T-helper 2 cell (primary cell): ENCODE data around the gene HIPK2.
A peak's percentile ranks its signal among the peaks of the same experiment; 100 is the strongest.

Experiments used
- DNase-seq, 5 experiments: peaks; one replicate each; pipeline versions ENCODE4 v3.0.0 to v3.0.0-alpha.2; 2012 to 2022

The HIPK2 gene

DNA sequence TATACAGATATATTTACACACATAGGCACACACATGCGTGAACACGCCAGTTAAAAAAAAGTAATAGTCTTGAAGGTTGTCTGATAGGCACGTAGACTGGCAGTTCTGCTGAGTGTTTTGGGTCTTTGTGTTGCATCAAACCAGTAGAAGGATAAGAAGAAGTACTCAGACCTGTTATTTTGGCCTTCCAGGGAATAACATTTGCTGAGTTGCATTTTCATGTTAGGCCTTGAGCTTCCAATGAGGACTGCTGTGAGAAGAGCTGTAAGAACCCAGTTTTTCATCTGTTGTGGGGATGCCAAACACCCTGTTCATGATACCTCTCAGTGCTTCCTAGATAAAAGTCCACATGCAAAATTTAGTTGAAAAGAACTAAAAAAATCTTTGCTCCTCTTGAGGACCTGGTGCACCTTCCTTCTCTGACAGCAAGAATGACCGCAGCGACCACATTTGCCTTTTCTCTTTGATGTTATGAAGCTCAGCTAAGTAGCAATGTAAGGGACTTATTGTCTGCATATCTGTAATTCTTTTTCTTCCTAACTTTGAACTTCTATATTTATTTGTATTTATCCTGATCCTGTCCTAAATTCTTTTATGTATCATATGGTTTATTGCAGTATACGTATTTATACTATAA, 27.2 kb downstream of the HIPK2 start:
- DNase-seq: peak in 1 of 5 experiments; percentile 38

GRCh38 chr7:139749545-139749944, 28.3 kb downstream of the HIPK2 start:
- no peak for DNase-seq

- no peak for DNase-seq
Measured at GRCh38 chr7:139748941-139749340, 28.9 kb downstream of the HIPK2 start.

GRCh38 chr7:139748373-139748765, 29.4 kb downstream of the HIPK2 start:
- DNase-seq: no peak

DNA sequence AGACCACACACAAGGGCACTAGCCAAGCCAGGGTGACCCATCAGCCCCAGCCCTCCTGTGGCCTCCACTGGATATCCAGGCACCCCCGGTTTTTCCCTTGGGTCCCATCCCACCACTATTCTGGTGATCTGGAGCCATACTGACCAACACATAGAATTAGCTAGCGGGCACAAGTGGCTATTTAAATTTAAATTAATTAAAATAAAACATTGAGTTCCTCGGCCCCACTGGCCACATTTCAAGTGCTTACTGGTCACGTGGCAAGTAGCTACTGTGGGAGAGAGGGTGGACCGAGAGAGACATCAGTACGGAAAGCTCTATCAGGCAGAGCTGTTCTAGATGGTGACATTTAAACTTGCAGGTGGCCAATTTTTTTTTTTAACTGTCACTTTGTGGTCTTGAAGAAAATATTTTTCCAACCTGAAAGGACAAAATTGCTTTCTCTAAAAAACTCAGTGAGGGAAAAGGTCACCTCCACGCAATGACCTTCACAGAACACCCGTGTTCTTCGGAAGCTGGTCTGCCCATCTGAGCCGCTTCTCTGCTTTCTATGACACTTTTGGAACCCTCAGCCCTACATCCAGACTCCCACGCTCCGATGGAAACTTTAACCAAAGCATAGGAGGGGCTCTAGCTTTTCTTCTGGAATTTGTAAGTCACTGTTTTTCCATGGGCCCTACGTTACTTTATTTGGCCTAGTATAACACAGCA, 30.0 kb downstream of the HIPK2 start:
- no peak for DNase-seq

DNA sequence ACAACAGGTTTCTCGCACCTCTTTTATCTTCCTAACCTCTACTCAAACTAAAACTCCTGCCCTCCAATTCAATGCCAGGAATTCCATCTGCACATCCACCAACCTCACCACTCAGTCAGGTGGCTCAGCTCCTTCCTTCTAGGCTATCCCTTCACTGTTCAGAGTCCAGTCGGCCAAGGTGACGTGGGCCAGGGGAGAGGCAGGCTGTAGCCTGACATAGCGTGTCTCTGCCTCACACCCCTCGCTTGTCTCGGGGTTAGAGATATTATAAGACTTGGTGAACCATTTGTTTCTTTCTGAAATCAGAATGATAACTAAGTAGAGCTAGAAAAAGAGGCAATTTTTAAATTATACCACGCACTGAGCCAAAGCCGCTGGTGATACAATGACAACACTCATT, 31.1 kb downstream of the HIPK2 start:
- DNase-seq: no peak

- DNase-seq: no peak
Measured at GRCh38 chr7:139745678-139746143, 32.1 kb downstream of the HIPK2 start.

GRCh38 chr7:139744768-139745677, 32.8 kb downstream of the HIPK2 start:
- DNase-seq: no peak

GRCh38 chr7:139743967-139744767, 33.6 kb downstream of the HIPK2 start:
- peak in 1 of 5 experiments; percentile 20 for DNase-seq

- no peak for DNase-seq
Measured at GRCh38 chr7:139743267-139743966, 34.4 kb downstream of the HIPK2 start.

- DNase-seq: no peak
Measured at GRCh38 chr7:139741789-139742344, 35.9 kb downstream of the HIPK2 start.

- no peak for DNase-seq
Measured at GRCh38 chr7:139741239-139741638, 36.6 kb downstream of the HIPK2 start.

DNA sequence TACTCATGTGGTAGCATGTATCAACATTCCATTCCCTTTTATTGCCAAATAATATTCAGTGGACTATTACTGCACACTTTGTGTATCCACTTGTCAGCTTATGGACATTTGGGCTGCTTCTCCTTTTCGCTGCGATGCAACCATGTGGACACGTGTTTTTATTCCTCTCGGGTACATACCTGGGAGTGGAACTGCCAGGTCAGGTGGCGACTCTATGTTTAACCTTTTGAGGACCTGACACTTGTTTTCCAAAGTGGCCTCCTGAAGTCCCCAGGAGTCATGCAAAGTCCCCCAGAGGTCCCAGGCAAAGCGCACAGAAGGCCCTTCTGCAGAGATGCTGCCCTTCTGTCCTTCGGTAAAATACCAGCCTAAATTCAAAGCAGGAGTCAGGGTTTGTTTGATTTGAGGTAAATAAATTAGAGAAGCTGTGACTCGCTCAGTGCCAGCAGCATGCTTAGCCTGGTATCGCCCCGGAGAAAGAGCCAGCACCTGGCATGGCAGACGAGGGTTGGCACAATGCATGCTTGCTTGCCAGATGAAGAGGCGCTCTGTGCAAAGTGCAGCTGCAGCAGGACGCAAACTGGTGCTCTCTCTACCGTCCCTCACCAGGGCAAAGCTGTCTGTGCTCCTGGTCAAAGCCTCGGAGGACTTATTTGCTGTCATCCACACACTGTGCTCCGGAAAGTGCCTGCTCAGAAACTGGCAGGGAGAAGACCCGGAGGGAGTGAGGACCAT, 37.8 kb downstream of the HIPK2 start:
- DNase-seq: no peak

- no peak for DNase-seq
Measured at GRCh38 chr7:139738772-139739171, 39.0 kb downstream of the HIPK2 start.

- DNase-seq: no peak
Measured at GRCh38 chr7:139738101-139738489, 39.7 kb downstream of the HIPK2 start.

GRCh38 chr7:139737221-139738100, 40.3 kb downstream of the HIPK2 start:
- DNase-seq: peak in 1 of 5 experiments; percentile 43

DNA sequence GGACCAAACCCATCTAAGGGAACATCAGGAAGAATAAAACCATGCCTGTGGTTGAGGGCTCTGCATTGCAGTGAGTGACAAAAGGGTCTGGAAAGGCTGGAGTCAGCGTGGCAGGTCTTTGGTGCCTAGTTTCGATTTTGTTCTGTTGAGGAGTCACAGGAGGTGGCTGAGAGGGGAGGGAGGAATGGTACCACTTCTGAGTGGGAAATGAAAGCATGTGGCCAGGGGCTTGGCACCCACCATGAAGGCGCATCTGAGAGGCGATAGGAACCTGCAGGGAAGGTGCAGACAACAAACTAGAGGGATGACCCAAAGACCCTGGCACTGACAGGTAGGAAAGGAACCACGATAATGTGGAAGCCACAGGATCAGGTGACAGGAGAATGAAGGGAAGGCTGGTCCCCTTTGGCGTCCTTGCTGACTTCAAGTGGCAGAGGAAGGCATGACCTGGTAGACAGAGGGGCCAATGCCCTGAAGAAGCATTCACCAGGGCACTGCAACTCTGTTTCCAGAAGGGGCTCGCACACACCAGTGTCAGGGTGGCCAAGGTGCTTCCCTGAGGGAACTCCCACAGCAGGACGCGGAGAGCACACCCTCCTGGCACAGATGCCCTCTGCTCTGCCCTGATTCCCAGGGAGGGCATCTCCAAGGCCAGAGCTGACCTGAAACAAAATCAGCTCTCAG, 41.7 kb downstream of the HIPK2 start:
- no peak for DNase-seq

GRCh38 chr7:139735466-139735865, 42.3 kb downstream of the HIPK2 start:
- DNase-seq: no peak

DNA sequence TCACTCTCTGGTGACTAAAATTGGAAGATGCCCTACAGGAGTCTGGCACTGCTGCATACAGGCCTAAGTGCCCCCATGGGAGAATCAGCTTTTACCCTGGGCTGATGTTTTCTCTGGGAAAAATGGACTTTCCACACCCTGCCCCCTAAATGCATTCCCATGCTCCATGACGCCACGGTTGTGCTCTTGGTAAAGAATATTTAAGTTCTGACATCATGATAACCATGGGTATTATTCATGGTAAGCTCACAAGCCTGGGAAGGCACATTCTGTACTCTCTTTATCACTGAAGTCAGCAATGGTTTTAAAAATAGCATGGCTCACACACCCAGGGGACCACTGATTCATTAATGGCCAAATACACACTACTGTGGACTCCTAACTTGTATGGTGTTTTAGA, 43.4 kb downstream of the HIPK2 start:
- DNase-seq: no peak
